NCI-H1694 treated with DMSO at 0.1 percent for 48 hours (cell line): ENCODE data around the gene ZBTB22.
A peak's percentile ranks its signal among the peaks of the same experiment; 100 is the strongest.

Source experiments
- DNase-seq: peaks from one replicate; lab custom pipeline; 2025; lab: John Stamatoyannopoulos, UW

The ZBTB22 gene

GRCh38 chr6:33324125-33324524, 6.6 kb upstream of the ZBTB22 start:
- no peak for DNase-seq

GRCh38 chr6:33323623-33323948, 6.0 kb upstream of the ZBTB22 start:
- no peak for DNase-seq

GRCh38 chr6:33321227-33321626, 3.7 kb upstream of the ZBTB22 start:
- DNase-seq = no peak

GRCh38 chr6:33320315-33321181, 3.0 kb upstream of the ZBTB22 start:
- no peak for DNase-seq

- DNase-seq = no peak
Observed at GRCh38 chr6:33319939-33320314, 2.4 kb upstream of the ZBTB22 start.

GRCh38 chr6:33318426-33319073, 1.0 kb upstream of the ZBTB22 start:
- DNase-seq = no peak

GRCh38 chr6:33317419-33317668, 200 bp downstream of the ZBTB22 start:
- DNase-seq = no peak

- DNase-seq = no peak
Observed at GRCh38 chr6:33316603-33317418, 733 bp downstream of the ZBTB22 start.

GRCh38 chr6:33315793-33316602, 1.5 kb downstream of the ZBTB22 start:
- no peak for DNase-seq

- no peak for DNase-seq
Observed at GRCh38 chr6:33314943-33315792, 2.4 kb downstream of the ZBTB22 start.

- no peak for DNase-seq
Observed at GRCh38 chr6:33314515-33314942, 3.0 kb downstream of the ZBTB22 start.

- DNase-seq = no peak
Observed at GRCh38 chr6:33313709-33314514, 3.6 kb downstream of the ZBTB22 start, which contains the start of gene TAPBP. Gene TAPBP (minus strand): TSS chr6:33314078. CDS start chr6:33314041, 37 bp downstream.

- DNase-seq = no peak
Observed at GRCh38 chr6:33313105-33313708, 4.3 kb downstream of the ZBTB22 start.

- peak; percentile 22 for DNase-seq
Observed at GRCh38 chr6:33312361-33313104, 5.0 kb downstream of the ZBTB22 start.

GRCh38 chr6:33306356-33306755, 11.2 kb downstream of the ZBTB22 start:
- DNase-seq = no peak

- DNase-seq = no peak
Observed at GRCh38 chr6:33305052-33305451, 12.5 kb downstream of the ZBTB22 start.

- no peak for DNase-seq
Observed at GRCh38 chr6:33304216-33304615, 13.3 kb downstream of the ZBTB22 start.

- no peak for DNase-seq
Observed at GRCh38 chr6:33301877-33302276, 15.7 kb downstream of the ZBTB22 start.
